ENCODE results near the gene ABCC5. TPM values are rescaled to one million over a fixed set of nuclear protein-coding genes. Genes with fewer than 3 reads are reported as not detected.

The ABCC5 gene
- total RNA-seq, 1 donor from 2014 or later = 67.5 TPM

GRCh38 chr3:183913580-183913920, 104.1 kb downstream of the ABCC5 start:
- H3K27ac ChIP-seq = no peak overlapping the region

GRCh38 chr3:183912895-183913579, 104.6 kb downstream of the ABCC5 start:
- DNase-seq (ENCODE audit: extremely low spot score in 2 of 2) = no peak
- intact Hi-C loops (cut with DNase I) = no loop called here

More at GRCh38 chr3:183913580-183913920, 104.1 kb downstream of the ABCC5 start:
- no peaks in the 10 kb centered on the region for H3K4me1 ChIP-seq
- no peaks in the 10 kb centered on the region for H3K36me3 ChIP-seq
- H3K27me3 ChIP-seq = no peaks in the 10 kb centered on the region
- TF ChIP-seq POLR2A (IDR thresholded peaks at IDR 0.05) = no peak
- TF ChIP-seq, protein P1, sequence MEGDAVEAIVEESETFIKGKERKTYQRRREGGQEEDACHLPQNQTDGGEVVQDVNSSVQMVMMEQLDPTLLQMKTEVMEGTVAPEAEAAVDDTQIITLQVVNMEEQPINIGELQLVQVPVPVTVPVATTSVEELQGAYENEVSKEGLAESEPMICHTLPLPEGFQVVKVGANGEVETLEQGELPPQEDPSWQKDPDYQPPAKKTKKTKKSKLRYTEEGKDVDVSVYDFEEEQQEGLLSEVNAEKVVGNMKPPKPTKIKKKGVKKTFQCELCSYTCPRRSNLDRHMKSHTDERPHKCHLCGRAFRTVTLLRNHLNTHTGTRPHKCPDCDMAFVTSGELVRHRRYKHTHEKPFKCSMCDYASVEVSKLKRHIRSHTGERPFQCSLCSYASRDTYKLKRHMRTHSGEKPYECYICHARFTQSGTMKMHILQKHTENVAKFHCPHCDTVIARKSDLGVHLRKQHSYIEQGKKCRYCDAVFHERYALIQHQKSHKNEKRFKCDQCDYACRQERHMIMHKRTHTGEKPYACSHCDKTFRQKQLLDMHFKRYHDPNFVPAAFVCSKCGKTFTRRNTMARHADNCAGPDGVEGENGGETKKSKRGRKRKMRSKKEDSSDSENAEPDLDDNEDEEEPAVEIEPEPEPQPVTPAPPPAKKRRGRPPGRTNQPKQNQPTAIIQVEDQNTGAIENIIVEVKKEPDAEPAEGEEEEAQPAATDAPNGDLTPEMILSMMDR (IDR thresholded peaks at IDR 0.05) = no peak
- no peak for TF ChIP-seq POLR2AphosphoS5 (IDR thresholded peaks at IDR 0.05; ENCODE audit: insufficient read depth in 1 of 2, low read depth in 1 of 2)
- H3K4me3 ChIP-seq = no peak overlapping the region
- intact Hi-C loops (cut with DNase I) = no loop called here
- DNase-seq (ENCODE audit: extremely low spot score in 2 of 2) = no peak
- H3K9me3 ChIP-seq = no peaks in the 10 kb centered on the region

DNA sequence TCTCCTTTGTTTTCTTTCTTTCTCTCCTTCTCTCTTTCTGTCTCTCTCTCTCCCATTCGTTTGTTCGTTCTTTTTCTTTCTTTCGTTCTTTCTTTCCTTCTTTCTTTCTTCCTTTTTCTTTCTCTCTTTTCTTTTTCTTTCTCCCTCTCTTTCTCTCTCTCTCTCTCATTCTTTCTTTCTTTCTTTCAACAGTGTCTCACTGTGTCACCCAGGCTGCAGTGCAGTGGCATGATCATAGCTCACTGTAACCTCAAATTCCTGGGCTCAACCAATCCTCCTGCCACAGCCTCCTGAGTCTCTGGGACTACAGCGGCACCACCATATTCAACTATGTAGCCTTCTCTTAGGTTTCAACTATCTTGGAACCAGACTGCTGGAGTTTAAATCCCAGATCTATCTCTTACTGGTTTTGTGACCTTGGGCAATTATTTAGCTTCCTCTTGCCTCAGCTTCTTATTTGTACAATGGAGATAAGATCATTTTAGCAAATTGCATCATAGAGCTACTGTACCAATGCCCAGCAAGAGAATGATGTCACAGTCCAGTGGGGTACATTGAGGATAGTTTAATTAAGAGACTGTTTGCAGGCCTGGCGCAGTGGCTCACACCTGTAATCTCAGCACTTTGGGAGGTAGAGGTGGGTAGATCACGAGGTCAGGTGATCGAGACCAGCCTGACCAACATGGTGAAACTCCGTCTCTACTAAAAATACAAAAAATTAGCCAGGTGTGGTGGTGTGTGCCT, 105.7 kb downstream of the ABCC5 start:
- Histone ChIP-seq H3K27me3 (no peaks in the 10 kb centered on the region), H3K4me1 (no peaks in the 10 kb centered on the region), H3K27ac (no peak overlapping the region), H3K4me3 (no peak overlapping the region), H3K9me3 (no peaks in the 10 kb centered on the region), H3K36me3 (no peaks in the 10 kb centered on the region)
- intact Hi-C loops (cut with DNase I) = no loop called here
- DNase-seq (ENCODE audit: extremely low spot score in 2 of 2) = no peak
- TF ChIP-seq POLR2AphosphoS5 (IDR thresholded peaks at IDR 0.05; ENCODE audit: insufficient read depth in 1 of 2, low read depth in 1 of 2) = no peak
- TF ChIP-seq, protein P1 (IDR thresholded peaks at IDR 0.05) = no peak
- TF ChIP-seq POLR2A (IDR thresholded peaks at IDR 0.05) = no peak

More at GRCh38 chr3:183912895-183913579, 104.6 kb downstream of the ABCC5 start:
- Histone ChIP-seq H3K4me1 (no peaks in the 10 kb centered on the region), H3K4me3 (no peak overlapping the region), H3K36me3 (no peaks in the 10 kb centered on the region), H3K27ac (no peak overlapping the region), H3K27me3 (no peaks in the 10 kb centered on the region), H3K9me3 (no peaks in the 10 kb centered on the region)
- no peak for TF ChIP-seq POLR2A (IDR thresholded peaks at IDR 0.05)
- TF ChIP-seq POLR2AphosphoS5 (IDR thresholded peaks at IDR 0.05; ENCODE audit: insufficient read depth in 1 of 2, low read depth in 1 of 2) = no peak
- TF ChIP-seq, protein P1 (IDR thresholded peaks at IDR 0.05) = no peak

DNA sequence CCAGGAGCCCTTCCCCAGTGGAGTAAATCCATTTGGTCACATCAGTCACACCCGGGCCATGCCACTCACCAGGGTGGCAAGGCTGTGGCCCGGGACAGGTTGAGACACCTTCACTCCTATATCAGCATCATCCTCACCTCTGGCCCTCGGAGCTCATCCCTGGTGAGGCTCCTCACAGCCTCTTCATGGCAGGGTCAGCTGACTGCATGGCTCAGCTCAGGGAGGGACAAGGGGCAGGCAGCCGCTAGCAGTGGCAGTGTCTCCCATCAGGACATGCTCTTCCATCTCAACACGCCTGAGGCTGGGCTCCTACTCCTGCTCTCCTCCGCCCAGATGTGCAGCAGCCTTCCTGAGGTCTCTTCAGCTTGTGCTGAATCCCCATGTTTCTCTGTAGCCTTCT, 106.6 kb downstream of the ABCC5 start:
- H3K27me3 ChIP-seq = no peaks in the 10 kb centered on the region
- no peaks in the 10 kb centered on the region for H3K9me3 ChIP-seq
- DNase-seq (ENCODE audit: extremely low spot score in 2 of 2) = no peak
- no peak overlapping the region for H3K27ac ChIP-seq
- intact Hi-C loops (cut with DNase I) = no loop called here
- no peaks in the 10 kb centered on the region for H3K36me3 ChIP-seq
- H3K4me3 ChIP-seq = no peak overlapping the region
- H3K4me1 ChIP-seq = no peaks in the 10 kb centered on the region
- TF ChIP-seq POLR2AphosphoS5 (IDR thresholded peaks at IDR 0.05; ENCODE audit: insufficient read depth in 1 of 2, low read depth in 1 of 2) = no peak

DNA sequence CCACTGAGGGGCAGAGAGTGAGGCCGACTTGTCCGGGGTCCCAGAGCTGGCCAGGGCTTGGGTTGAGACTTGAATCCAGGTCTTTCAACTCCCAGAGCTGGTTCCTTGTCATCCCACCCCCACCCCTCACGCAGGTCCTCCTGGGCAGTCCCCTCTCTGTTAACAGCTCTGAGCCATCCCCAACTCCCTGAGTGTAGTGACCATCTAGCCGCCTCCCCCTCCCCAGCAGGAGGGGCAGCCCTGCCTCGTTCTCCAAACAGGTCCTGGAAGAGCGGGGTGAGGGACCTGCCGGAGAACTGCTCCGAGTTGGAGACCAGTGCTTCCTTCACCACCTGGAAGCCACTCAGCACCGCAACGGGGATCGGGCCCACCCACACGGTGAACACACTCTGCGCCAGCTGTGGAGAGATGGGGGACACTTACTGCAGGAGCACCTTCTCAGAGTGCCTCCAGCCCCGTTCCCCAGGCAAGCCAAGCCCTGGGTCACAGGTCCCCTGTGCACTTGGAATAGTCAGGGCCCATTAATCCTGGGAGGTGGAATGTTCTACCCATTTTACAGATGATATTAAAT, 108.6 kb downstream of the ABCC5 start:
- H3K4me3 ChIP-seq = no peak overlapping the region
- intact Hi-C loops (cut with DNase I) = no loop called here
- no peaks in the 10 kb centered on the region for H3K27me3 ChIP-seq
- TF ChIP-seq POLR2AphosphoS5 (IDR thresholded peaks at IDR 0.05; ENCODE audit: insufficient read depth in 1 of 2, low read depth in 1 of 2) = no peak
- no peak for TF ChIP-seq POLR2A (IDR thresholded peaks at IDR 0.05)
- TF ChIP-seq, protein P1 (IDR thresholded peaks at IDR 0.05) = no peak
- no peaks in the 10 kb centered on the region for H3K9me3 ChIP-seq
- no peak overlapping the region for H3K27ac ChIP-seq
- DNase-seq (ENCODE audit: extremely low spot score in 2 of 2) = no peak
- no peaks in the 10 kb centered on the region for H3K4me1 ChIP-seq
- no peaks in the 10 kb centered on the region for H3K36me3 ChIP-seq

All from vagina (tissue), 2 donors.